GM21737 (cell line): Measurements from ENCODE around the gene DNASE1L1.

Source experiments
- ATAC-seq: cut with Tn5 transposase; IDR thresholded peaks from one replicate; pipeline ENCODE4 v1.9.1; 2021; ENCODE audit warnings: mild to moderate bottlenecking, moderate library complexity; ENCODE audit not compliant: unreplicated experiment

DNASE1L1 gene

DNA sequence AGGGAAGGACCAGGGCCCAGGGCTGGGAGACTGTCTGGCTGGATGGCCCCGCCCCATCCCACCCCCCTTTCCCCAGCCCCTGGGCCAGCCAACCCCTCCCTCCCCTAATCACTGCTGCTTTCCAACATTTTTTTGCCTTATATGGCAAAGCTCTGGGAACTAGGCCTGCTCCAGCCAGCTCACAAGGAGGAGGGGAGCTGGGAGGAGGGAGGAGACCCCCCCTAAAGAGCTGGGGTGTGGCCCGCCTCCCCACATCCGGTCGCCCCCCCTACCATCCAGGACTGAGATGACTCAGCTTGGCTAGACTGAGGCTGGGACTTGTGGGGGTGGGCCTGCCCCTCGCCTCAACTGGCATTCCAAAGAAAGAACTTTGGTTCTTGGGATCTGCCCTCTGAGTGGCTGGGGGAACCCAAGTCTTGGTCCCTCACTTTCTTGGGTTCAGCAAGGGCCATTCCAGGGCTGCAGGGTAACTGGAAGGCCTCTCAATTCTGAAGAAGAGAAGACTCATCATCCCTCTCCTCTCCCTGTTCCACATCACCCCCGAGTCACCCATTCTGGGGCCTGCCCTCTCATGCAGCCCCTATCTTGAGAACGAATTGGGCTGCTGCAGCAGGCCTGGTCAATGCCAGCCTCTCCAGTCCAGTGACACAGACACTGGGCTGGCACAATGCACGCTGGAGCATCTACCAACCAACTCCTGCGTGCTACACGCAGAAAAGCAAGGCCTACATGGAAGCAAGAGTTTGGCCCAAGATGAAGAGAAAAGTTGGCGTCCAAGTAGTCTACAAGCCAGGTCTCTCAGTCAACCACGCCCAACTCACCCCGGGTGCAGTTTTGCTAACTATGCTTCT is 39.4 kb downstream of the DNASE1L1 start:
- no peak for ATAC-seq

DNA sequence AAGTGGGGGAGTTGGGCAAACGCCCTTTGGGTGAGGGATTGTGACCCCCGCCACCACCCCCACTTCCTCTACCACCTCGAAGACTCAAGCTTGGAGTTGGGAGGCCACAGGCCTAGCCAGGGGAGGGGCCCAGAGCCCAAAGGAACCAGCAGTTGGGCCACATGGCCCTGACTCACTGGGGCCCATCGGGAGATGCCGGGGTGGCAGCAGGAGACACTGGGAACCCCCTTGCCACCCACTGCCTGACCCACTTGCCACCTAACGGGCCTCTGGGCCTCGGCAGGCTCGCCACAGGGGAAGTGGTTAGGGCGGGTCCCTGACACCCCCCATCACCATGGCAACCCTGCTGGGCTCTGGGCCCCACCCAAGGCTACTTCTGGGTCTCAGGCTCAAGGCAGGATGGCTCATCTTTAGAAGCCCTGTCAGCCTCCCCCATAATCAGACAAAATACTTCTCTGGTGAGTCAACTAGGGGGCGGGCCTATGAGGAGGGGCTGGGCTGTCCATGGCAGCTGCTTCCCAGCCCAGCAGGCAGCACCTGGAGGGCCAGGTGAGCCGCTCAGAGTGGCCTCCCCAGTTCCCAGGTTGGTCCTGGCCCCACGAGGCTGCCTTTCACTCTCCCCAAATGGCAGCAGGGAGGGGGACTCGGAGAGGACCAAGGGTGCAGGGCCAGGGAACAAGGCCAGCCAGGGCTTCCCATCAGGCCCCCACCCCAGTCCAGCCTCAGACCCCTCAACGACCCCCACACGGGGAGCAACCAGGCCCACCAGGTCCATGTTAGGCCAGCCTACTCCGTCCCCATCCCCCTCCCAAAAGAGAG is 40.2 kb downstream of the DNASE1L1 start:
- no peak for ATAC-seq

GRCh38 chrX:154367474-154368308 is 41.4 kb downstream of the DNASE1L1 start:
- ATAC-seq: no peak

- ATAC-seq: no peak
Observed at GRCh38 chrX:154366666-154367055, 42.4 kb downstream of the DNASE1L1 start.

GRCh38 chrX:154365997-154366665 is 42.9 kb downstream of the DNASE1L1 start:
- ATAC-seq: no peak

DNA sequence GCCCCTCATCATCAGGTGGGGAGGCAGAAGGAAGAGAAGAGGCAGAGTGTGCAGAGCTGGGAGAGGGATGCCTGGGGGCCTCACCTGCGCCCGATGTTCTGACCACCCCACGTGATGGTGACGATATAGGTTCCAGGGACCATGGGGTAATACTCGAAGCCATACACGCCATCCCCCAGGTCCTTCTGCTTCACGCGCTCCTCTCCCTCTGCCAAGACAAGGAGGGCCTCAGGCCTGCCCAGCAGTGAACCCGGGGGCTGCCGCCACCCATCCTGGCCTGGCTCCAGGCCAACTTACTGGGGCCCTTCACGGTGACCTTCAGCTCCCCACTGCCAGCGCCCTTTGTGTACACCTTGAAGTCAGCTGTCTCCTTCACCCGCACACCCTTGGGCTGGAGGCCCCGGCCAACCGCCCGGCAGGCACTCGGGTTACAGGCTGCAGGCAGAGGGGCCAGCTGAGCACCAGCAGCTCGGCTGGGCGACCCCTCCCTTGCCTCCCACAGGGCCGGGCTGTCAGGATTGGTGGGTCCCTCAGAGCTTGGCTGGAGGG is 43.9 kb downstream of the DNASE1L1 start:
- no peak for ATAC-seq

- ATAC-seq: no peak
Observed at GRCh38 chrX:154363706-154364439, 45.2 kb downstream of the DNASE1L1 start.

DNA sequence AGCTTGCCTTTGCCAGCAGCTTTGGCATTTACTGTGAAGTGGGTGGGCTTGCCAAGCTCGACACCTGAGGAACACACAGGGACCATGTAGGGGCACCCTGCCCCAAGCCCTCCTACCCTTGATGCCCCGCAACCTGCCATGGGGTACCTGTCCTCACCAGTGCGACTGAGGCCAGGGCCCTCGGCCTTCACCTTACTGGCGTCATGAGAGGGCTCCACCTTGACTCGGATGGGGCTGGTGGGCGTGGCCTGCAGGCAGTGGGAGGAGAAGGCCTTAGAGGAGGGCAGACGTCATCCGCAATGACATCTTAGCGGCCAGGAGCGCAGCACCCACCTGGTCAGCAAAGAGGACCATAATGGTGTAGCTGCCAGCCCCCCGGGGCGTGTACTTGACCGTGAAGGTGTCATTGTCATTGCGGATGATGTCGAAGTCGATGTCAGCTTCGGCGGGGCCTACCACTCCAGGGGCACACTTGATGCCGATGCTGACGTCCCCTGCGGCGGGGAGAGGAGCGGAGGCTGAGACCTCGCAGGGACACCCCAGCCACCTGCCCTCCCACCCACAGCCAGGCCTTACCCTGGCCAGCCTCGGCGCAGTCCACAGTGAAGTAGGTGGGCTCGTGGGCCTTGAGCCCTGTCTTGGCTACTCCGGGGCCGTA is 46.8 kb downstream of the DNASE1L1 start:
- no peak for ATAC-seq

- no peak for ATAC-seq
Observed at GRCh38 chrX:154360155-154360713, 48.8 kb downstream of the DNASE1L1 start.

DNA sequence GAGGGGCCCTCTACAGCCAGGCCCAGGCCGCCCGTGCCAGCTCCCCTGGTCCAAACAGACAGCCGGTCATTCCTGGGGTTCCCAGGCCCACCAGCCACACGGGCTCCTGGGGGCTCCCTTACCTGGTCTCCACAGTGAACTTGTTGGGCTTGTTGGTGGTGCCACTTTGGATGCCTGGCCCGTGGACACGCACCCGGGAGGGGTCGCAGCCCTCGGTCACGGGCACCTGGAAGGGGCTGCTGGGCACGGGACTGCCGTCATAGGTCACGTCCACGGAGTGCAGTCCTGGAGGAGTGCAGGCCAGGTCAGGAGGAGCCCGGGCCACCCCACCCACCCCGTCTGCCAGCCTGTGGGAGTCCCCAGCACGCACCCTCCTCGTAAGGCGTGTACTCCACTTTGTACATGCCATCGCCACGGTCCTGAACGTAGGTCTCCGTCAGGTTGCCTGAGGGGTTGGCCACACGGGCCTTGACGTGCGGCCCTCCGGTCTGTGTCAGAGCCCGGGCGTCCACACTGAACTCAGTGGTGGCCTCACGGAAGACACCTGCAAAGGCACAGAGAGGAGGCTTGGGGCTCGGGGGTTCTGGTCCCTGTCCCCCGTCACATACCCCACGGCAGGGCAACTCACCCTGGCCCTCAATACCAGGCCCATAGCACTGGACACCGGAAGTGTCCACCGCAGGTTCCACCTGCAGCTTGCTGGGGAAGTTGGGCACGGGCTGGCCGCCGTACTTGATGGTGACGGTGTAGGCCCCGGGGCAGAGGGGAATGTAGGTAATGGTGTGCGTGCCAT is 49.5 kb downstream of the DNASE1L1 start:
- no peak for ATAC-seq

GRCh38 chrX:154358829-154359228 is 50.2 kb downstream of the DNASE1L1 start:
- ATAC-seq: no peak

- ATAC-seq: no peak
Observed at GRCh38 chrX:154358011-154358410, 51.0 kb downstream of the DNASE1L1 start.

DNA sequence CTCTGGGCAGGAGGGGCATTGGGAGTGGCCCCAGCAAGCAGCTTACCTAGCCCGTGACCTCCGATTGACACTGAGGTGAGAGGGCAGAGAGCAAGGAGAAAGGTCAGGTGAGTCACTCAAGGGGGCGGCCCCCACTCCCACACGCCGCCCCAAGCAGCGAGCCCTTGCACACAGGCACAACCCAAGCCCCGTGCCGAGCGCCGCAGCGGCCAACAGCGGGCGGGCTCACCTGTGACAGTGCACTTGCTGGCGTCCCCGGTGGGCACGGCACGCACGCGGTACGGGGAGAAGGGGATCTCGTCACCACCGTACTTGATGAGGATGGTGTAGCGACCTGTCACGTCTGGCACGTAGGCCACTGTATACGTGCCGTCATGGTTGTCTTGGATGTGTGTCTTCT is 51.8 kb downstream of the DNASE1L1 start:
- no peak for ATAC-seq

GRCh38 chrX:154356596-154356995 is 52.5 kb downstream of the DNASE1L1 start:
- ATAC-seq: no peak

GRCh38 chrX:154355776-154356140 is 53.3 kb downstream of the DNASE1L1 start:
- no peak for ATAC-seq

GRCh38 chrX:154355094-154355775 is 53.8 kb downstream of the DNASE1L1 start:
- ATAC-seq: no peak

GRCh38 chrX:154354516-154354915 is 54.5 kb downstream of the DNASE1L1 start:
- no peak for ATAC-seq
